H1 (cell line): ENCODE results near the gene TGFB1. TPM values are rescaled to one million over a fixed set of nuclear protein-coding genes. Genes with fewer than 3 reads are reported as not detected.

ENCODE experiments used
- CHD1 ChIP-seq: IDR thresholded peaks from 2 replicates; pipeline ENCODE4 v1.6.1; 2012; ENCODE audit warnings: low read depth, low read length, improper control_type of control experiment
- CHD7 ChIP-seq: fragments of 300-600 bp; sonication (generic); IDR thresholded peaks from 2 replicates; pipeline ENCODE4 v1.7.1; 2012; ENCODE audit warnings: low read length, moderate library complexity, mild to moderate bottlenecking, inconsistent platforms; ENCODE audit not compliant: insufficient replicate concordance
- GTF2F1 ChIP-seq: IDR thresholded peaks from 2 replicates; pipeline ENCODE4 v1.6.1; 2012; ENCODE audit warnings: low read depth, low read length, improper control_type of control experiment, borderline replicate concordance
- JUN ChIP-seq: IDR thresholded peaks from 2 replicates; pipeline ENCODE4 v1.6.1; 2011; ENCODE audit warnings: low read depth, mild to moderate bottlenecking, improper control_type of control experiment, low read length
- KDM4A ChIP-seq: IDR thresholded peaks from one replicate; pipeline ENCODE4 v1.7.1; 2012; ENCODE audit warnings: low read depth, mild to moderate bottlenecking, moderate library complexity, low read length, inconsistent platforms; ENCODE audit not compliant: severe bottlenecking
- MAFK ChIP-seq: IDR thresholded peaks from 2 replicates; pipeline ENCODE4 v1.6.1; 2012; ENCODE audit warnings: low read depth, mild to moderate bottlenecking, improper control_type of control experiment, low read length
- NANOG ChIP-seq: IDR thresholded peaks from 2 replicates; pipeline ENCODE4 v1.6.1; 2011; ENCODE audit warnings: low read length, low read depth, mild to moderate bottlenecking, inconsistent platforms; ENCODE audit not compliant: insufficient read depth, poor library complexity, severe bottlenecking
- POLR2A ChIP-seq, 2 experiments: IDR thresholded peaks; 1 replicate in 1 of 2; 2 replicates in 1 of 2; pipeline ENCODE4 v1.6.1; 2011; ENCODE audit warnings: low read depth in 2 of 2, low read length in 2 of 2, mild to moderate bottlenecking in 2 of 2; ENCODE audit errors: control extremely low read depth in 1 of 2
- SP1 ChIP-seq: IDR thresholded peaks from 2 replicates; pipeline ENCODE4 v1.6.1; 2011; ENCODE audit warnings: low read depth, low read length
- polyA plus RNA-seq, 7 experiments: library from polyadenylated mRNA; depleted of rRNA in 3 of 7; stranded (reverse) in 5 of 7; unstranded in 2 of 7; fragments of >200 nt in 5 of 7; fragments of 200-250 nt in 2 of 7; gene quantifications; 1 replicate in 5 of 7; 2 replicates in 1 of 7; 4 replicates in 1 of 7; pipeline versions ENCODE4 v1.2.1 to v1.2.3, GENCODE V29; 2011 to 2013; ENCODE audit warnings: missing spikeins in 2 of 7, mixed read lengths in 2 of 7
- total RNA-seq: library from RNA; stranded (reverse); fragmentation: NEBNext Ultra II Directional; extraction: Animal tissue kit (Norgen Biotek cat#: 25700); gene quantifications from 2 replicates; pipeline ENCODE4 v1.2.1, GENCODE V29; 2021
- TF ChIP-seq, protein P1 (sequence below): IDR thresholded peaks from 2 replicates; pipeline ENCODE4 v1.6.1; 2011; ENCODE audit warnings: low read depth, mild to moderate bottlenecking, low read length; ENCODE audit not compliant: insufficient read depth

Gene TGFB1
- total and polyA plus RNA-seq, 2 of the 8 experiments (the other 6 are each of a cell fraction or from before 2014, with no cell fraction given), result 1.7 to 10.6 TPM

- TF ChIP-seq NANOG (no peak), CHD7 (no peak), POLR2A (IDR thresholded peaks at IDR 0.05; ENCODE audit: control extremely low read depth in 1 of 2, low read depth in 2 of 2, low read length in 2 of 2) (peak; percentile 54 to 79), JUN (no peak), MAFK (no peak), GTF2F1 (no peak), KDM4A (no peak), SP1 (no peak), CHD1 (no peak)
- TF ChIP-seq, protein P1, sequence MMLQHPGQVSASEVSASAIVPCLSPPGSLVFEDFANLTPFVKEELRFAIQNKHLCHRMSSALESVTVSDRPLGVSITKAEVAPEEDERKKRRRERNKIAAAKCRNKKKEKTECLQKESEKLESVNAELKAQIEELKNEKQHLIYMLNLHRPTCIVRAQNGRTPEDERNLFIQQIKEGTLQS, result no peak
Measured at GRCh38 chr19:41308450-41309179, 45.1 kb downstream of the TGFB1 start (continued).
